ENCODE data around the gene SIPA1L3.

GRCh38 chr19:38046254-38047048, 139.4 kb downstream of the SIPA1L3 start:
- TF ChIP-seq EZH2phosphoT487 (conservative IDR thresholded peaks at IDR 0.05; ENCODE audit: low read length) (no peak), CTCF (IDR thresholded peaks at IDR 0.05; ENCODE audit: insufficient read depth, low read length, poor library complexity, severe bottlenecking) (no peak)

All from SU-DHL-6 (cell line).